Globus pallidus (tissue), 1 donor: ENCODE results near the gene BAK1.
A peak's percentile ranks its signal among the peaks of the same experiment; 100 is the strongest.

ENCODE experiments used
- DNase-seq: peaks from one replicate; pipeline ENCODE4 v3.0.0-alpha.2; 2015; ENCODE audit warnings: low spot score

Gene BAK1

GRCh38 chr6:33579828-33580714 is at the start of gene BAK1:
Gene BAK1, minus strand, starts transcription at chr6:33580276. Its CDS starts 2,672 bp downstream, at chr6:33577604.
- DNase-seq = peak; percentile 93

GRCh38 chr6:33628401-33628964 is 48.4 kb upstream of the BAK1 start:
- DNase-seq = no peak

- DNase-seq = no peak
Observed at GRCh38 chr6:33627876-33628275, 47.8 kb upstream of the BAK1 start.

- no peak for DNase-seq
Observed at GRCh38 chr6:33624856-33625255, 44.8 kb upstream of the BAK1 start.

GRCh38 chr6:33623895-33624381 is 43.9 kb upstream of the BAK1 start:
- no peak for DNase-seq

GRCh38 chr6:33622456-33623431 is 42.7 kb upstream of the BAK1 start:
- no peak for DNase-seq

GRCh38 chr6:33621711-33622388 is 41.8 kb upstream of the BAK1 start:
- DNase-seq = no peak

- DNase-seq = no peak
Observed at GRCh38 chr6:33620856-33621710, 41.0 kb upstream of the BAK1 start, which contains the start of gene ITPR3. Gene ITPR3, plus strand, starts transcription at chr6:33621322. Its CDS starts 281 bp downstream, at chr6:33621603.

- no peak for DNase-seq
Observed at GRCh38 chr6:33620158-33620855, 40.2 kb upstream of the BAK1 start.

GRCh38 chr6:33619166-33619840 is 39.2 kb upstream of the BAK1 start:
- no peak for DNase-seq

- DNase-seq = no peak
Observed at GRCh38 chr6:33616913-33617312, 36.8 kb upstream of the BAK1 start.

GRCh38 chr6:33616113-33616512 is 36.0 kb upstream of the BAK1 start:
- DNase-seq = no peak

- no peak for DNase-seq
Observed at GRCh38 chr6:33613795-33614168, 33.7 kb upstream of the BAK1 start.

- DNase-seq = no peak
Observed at GRCh38 chr6:33613146-33613794, 33.2 kb upstream of the BAK1 start.

GRCh38 chr6:33610779-33611732 is 31.0 kb upstream of the BAK1 start:
- peak; percentile 91 for DNase-seq

GRCh38 chr6:33610067-33610466 is 30.0 kb upstream of the BAK1 start:
- no peak for DNase-seq

GRCh38 chr6:33609528-33609927 is 29.5 kb upstream of the BAK1 start:
- no peak for DNase-seq

- DNase-seq = no peak
Observed at GRCh38 chr6:33609019-33609418, 28.9 kb upstream of the BAK1 start.
